ENCODE results near the gene RPRD1B.

GRCh38 chr20:38104285-38104684 is 70.7 kb downstream of the RPRD1B start:
- no peak for TF ChIP-seq CTCF (IDR thresholded peaks at IDR 0.05; ENCODE audit: borderline replicate concordance, extremely low read depth, low read length, poor library complexity, severe bottlenecking)
- no peak for TF ChIP-seq EZH2 (IDR thresholded peaks at IDR 0.05; ENCODE audit: borderline replicate concordance, low read depth, low read length, severe bottlenecking)

Measured in DND-41 (cell line).